Activated CD8-positive, alpha-beta T cell treated with anti-CD3 and anti-CD28 coated beads, Interleukin-2, amount 10 ng/mL, durations not matched to agents 7 days and 5 days (primary cell): ENCODE results near the gene ADCY7. TPM values are rescaled to one million over a fixed set of nuclear protein-coding genes. Genes with fewer than 3 reads are reported as not detected.

ENCODE experiments used
- ATAC-seq: fragments of 150-1000 bp; cut with Tn5 transposase; one replicate; pipeline ENCODE4 v1.10.0; 2021; ENCODE audit warnings: moderate library complexity
- CTCF ChIA-PET: fragments of 350-600 bp; sonication (Branson Sonifier 250); formaldehyde crosslinking; loops from one replicate; lab custom pipeline; 2021; ENCODE audit warnings: antibody characterized with exemption; lab: Charles Lee
- POLR2A ChIA-PET: fragments of 350-600 bp; sonication (Branson Sonifier 250); formaldehyde crosslinking; loops from one replicate; lab custom pipeline; 2021; ENCODE audit warnings: antibody characterized with exemption; lab: Charles Lee
- DNase-seq: peaks from one replicate; pipeline ENCODE4 v3.0.0-alpha.2; 2020
- H3K27ac Mint-ChIP-seq: one replicate; pipeline ENCODE4 v1.8.0; 2021; ENCODE audit warnings: mild to moderate bottlenecking, mixed read lengths
- H3K27me3 Mint-ChIP-seq: one replicate; pipeline ENCODE4 v1.8.0; 2021; ENCODE audit warnings: low read depth, mixed read lengths
- H3K36me3 Mint-ChIP-seq: one replicate; pipeline ENCODE4 v1.8.0; 2021; ENCODE audit warnings: low read depth, mixed read lengths
- H3K4me1 Mint-ChIP-seq: one replicate; pipeline ENCODE4 v1.8.0; 2021; ENCODE audit warnings: low read depth, mixed read lengths
- H3K4me3 Mint-ChIP-seq: one replicate; pipeline ENCODE4 v1.8.0; 2021; ENCODE audit warnings: mild to moderate bottlenecking, mixed read lengths
- H3K9me3 Mint-ChIP-seq: one replicate; pipeline ENCODE4 v1.8.0; 2022; ENCODE audit warnings: mixed read lengths; ENCODE audit not compliant: insufficient read depth
- total RNA-seq, 2 experiments: library from RNA; stranded (reverse); gene quantifications; one replicate each; pipeline ENCODE4 v1.2.3, GENCODE V29; 2021

The ADCY7 gene
- 100 to 1,000 TPM; 214 to 225 TPM for total RNA-seq

GRCh38 chr16:50266337-50267091, at the start of gene ADCY7:
TSS of gene ADCY7 (plus strand) at chr16:50266551. CDS start at chr16:50288180, 21,629 bp downstream.
- Mint-ChIP-seq H3K27me3 (no peaks in the 10 kb centered on the region), H3K27ac (peak within 1 kb of the TSS; percentile 98), H3K4me1 (peaks cover 83% of the 10 kb centered on the region), H3K4me3 (peak within 1 kb of the TSS; percentile 98), H3K36me3 (peaks cover 45% of the 10 kb centered on the region), H3K9me3 (no peaks in the 10 kb centered on the region)
- POLR2A ChIA-PET, result interaction anchor here (0.5 to 3.7 kb wide), 7 partner anchors 8 to 328 kb away, joined by 3 to 18 read pairs (median 4); no protein-coding TSS in a partner anchor
- CTCF ChIA-PET, result interaction anchor here (0.6 to 3.4 kb wide), 14 partner anchors 8 to 480 kb away, joined by 3 to 19 read pairs (median 6); partner anchors contain the start of gene CNEP1R1
- ATAC-seq, result peak; percentile 91
- peak; percentile 90 for DNase-seq

GRCh38 chr16:50219402-50219975, 46.9 kb upstream of the ADCY7 start:
- CTCF ChIA-PET, result interaction anchor here (1.7 kb wide), 1 partner anchor 8 kb away, joined by 9 read pairs; no protein-coding TSS in a partner anchor
- H3K4me3 Mint-ChIP-seq, result no peak overlapping the region

GRCh38 chr16:50224286-50224685, 42.1 kb upstream of the ADCY7 start:
- CTCF ChIA-PET, result interaction anchor here (1.2 to 1.6 kb wide), 3 partner anchors 11 to 37 kb away, joined by 3 to 5 read pairs (median 5); no protein-coding TSS in a partner anchor
- Mint-ChIP-seq H3K9me3 (no peaks in the 10 kb centered on the region), H3K4me3 (no peak overlapping the region), H3K27ac (no peak overlapping the region), H3K27me3 (no peaks in the 10 kb centered on the region), H3K4me1 (peaks cover 13% of the 10 kb centered on the region), H3K36me3 (peaks cover 36% of the 10 kb centered on the region)
- POLR2A ChIA-PET, result no interaction called here
- DNase-seq, result no peak
- no peak for ATAC-seq

More at GRCh38 chr16:50219402-50219975, 46.9 kb upstream of the ADCY7 start:
- POLR2A ChIA-PET, result no interaction called here
- no peak for ATAC-seq
- Mint-ChIP-seq H3K9me3 (no peaks in the 10 kb centered on the region), H3K4me1 (peaks cover 27% of the 10 kb centered on the region), H3K27ac (no peak overlapping the region), H3K27me3 (no peaks in the 10 kb centered on the region), H3K36me3 (peaks cover 28% of the 10 kb centered on the region)
- DNase-seq, result no peak

GRCh38 chr16:50227120-50227519, 39.2 kb upstream of the ADCY7 start:
- H3K27ac Mint-ChIP-seq, result peak overlapping the region; percentile 67
- no peaks in the 10 kb centered on the region for H3K9me3 Mint-ChIP-seq
- ATAC-seq (no peak), DNase-seq (no peak)
- POLR2A ChIA-PET, result no interaction called here
- no peaks in the 10 kb centered on the region for H3K27me3 Mint-ChIP-seq
- H3K36me3 Mint-ChIP-seq, result peaks cover 36% of the 10 kb centered on the region
- CTCF ChIA-PET, result interaction anchor here (1.0 to 1.3 kb wide), 4 partner anchors 12 to 579 kb away, joined by 3 to 5 read pairs (median 4); no protein-coding TSS in a partner anchor
- peaks cover 13% of the 10 kb centered on the region for H3K4me1 Mint-ChIP-seq
- no peak overlapping the region for H3K4me3 Mint-ChIP-seq

- DNase-seq, result no peak
- POLR2A ChIA-PET, result no interaction called here
- H3K36me3 Mint-ChIP-seq, result peaks cover 36% of the 10 kb centered on the region
- H3K27me3 Mint-ChIP-seq, result no peaks in the 10 kb centered on the region
- no peak overlapping the region for H3K27ac Mint-ChIP-seq
- H3K9me3 Mint-ChIP-seq, result no peaks in the 10 kb centered on the region
- peaks cover 13% of the 10 kb centered on the region for H3K4me1 Mint-ChIP-seq
- CTCF ChIA-PET, result interaction anchor here (1.0 to 1.3 kb wide), 4 partner anchors 12 to 579 kb away, joined by 3 to 5 read pairs (median 4); no protein-coding TSS in a partner anchor
- ATAC-seq, result no peak
- no peak overlapping the region for H3K4me3 Mint-ChIP-seq
Observed at GRCh38 chr16:50227665-50228064, 38.7 kb upstream of the ADCY7 start.

DNA sequence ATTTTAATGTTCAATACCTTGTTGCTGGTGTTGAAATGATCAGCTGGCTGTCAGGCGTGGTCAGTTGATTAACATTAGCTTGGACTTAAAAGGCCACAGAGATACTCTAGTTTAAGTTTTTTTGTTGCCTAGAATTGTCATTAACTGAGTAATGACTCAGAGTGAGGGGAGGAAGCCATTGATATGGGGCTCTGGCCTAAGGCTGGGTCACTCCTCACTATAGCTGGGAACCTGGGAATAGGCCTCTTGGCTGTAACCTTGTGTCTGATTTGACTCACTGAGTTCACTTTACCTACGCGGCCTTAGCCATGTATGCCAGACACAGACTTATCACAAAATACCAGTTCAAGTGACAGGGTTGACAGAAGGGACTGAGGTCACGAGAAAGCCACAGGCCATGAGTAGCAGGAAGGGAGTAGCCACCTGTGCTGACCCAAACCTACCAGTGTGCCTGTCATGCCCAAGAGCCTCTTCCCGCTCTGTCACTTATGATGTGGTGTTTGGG, 37.9 kb upstream of the ADCY7 start:
- Mint-ChIP-seq H3K27ac (no peak overlapping the region), H3K36me3 (peaks cover 36% of the 10 kb centered on the region), H3K4me1 (peaks cover 13% of the 10 kb centered on the region), H3K27me3 (no peaks in the 10 kb centered on the region), H3K4me3 (no peak overlapping the region), H3K9me3 (no peaks in the 10 kb centered on the region)
- CTCF ChIA-PET, result interaction anchor here (1.0 to 1.3 kb wide), 2 partner anchors 17 to 18 kb away, joined by 3 to 4 read pairs; no protein-coding TSS in a partner anchor
- POLR2A ChIA-PET, result no interaction called here
- DNase-seq (no peak), ATAC-seq (no peak)

- no peak overlapping the region for H3K27ac Mint-ChIP-seq
- ChIA-PET POLR2A (no interaction called here), CTCF (interaction anchor here (2.4 kb wide), 1 partner anchor 19 kb away, joined by 6 read pairs; no protein-coding TSS in a partner anchor)
Observed at GRCh38 chr16:50229149-50229726, 37.1 kb upstream of the ADCY7 start.

GRCh38 chr16:50234771-50235556, 31.4 kb upstream of the ADCY7 start:
- ATAC-seq (no peak), DNase-seq (no peak)
- H3K27me3 Mint-ChIP-seq, result peaks cover 2% of the 10 kb centered on the region
- H3K27ac Mint-ChIP-seq, result no peak overlapping the region
- H3K4me1 Mint-ChIP-seq, result peaks cover 2% of the 10 kb centered on the region
- POLR2A ChIA-PET, result no interaction called here
- CTCF ChIA-PET, result interaction anchor here (2.2 kb wide), 1 partner anchor 24 kb away, joined by 8 read pairs; no protein-coding TSS in a partner anchor
- H3K9me3 Mint-ChIP-seq, result no peaks in the 10 kb centered on the region
- peaks cover 2% of the 10 kb centered on the region for H3K36me3 Mint-ChIP-seq
- no peak overlapping the region for H3K4me3 Mint-ChIP-seq

More at GRCh38 chr16:50229149-50229726, 37.1 kb upstream of the ADCY7 start:
- H3K4me3 Mint-ChIP-seq, result no peak overlapping the region
- H3K36me3 Mint-ChIP-seq, result peaks cover 35% of the 10 kb centered on the region
- no peak for ATAC-seq
- no peaks in the 10 kb centered on the region for H3K27me3 Mint-ChIP-seq
- DNase-seq, result no peak
- no peaks in the 10 kb centered on the region for H3K9me3 Mint-ChIP-seq
- peaks cover 13% of the 10 kb centered on the region for H3K4me1 Mint-ChIP-seq

DNA sequence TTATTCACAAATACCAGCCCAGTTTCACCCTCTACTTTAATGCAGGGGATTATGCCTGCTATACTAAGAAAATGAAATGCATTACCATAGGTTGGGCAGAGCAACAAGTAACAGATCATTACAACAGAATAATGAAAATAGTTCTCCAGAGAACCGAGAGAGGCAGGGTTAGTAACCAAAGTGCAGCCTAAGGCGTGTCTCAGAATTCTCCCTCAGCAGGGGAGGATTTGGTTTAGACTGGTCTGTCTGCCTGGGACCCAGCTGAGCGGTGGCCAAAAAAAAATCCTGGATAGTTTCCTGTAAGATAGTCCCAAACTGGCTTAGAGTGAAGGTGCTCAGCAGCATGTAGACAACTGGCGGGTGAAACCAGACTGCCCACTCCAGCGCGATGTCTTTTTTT, 30.8 kb upstream of the ADCY7 start:
- Mint-ChIP-seq H3K27ac (no peak overlapping the region), H3K4me3 (no peak overlapping the region), H3K27me3 (peaks cover 7% of the 10 kb centered on the region), H3K4me1 (peaks cover 2% of the 10 kb centered on the region), H3K9me3 (no peaks in the 10 kb centered on the region), H3K36me3 (peaks cover 2% of the 10 kb centered on the region)
- ATAC-seq (no peak), DNase-seq (no peak)
- ChIA-PET CTCF (interaction anchor here (2.2 kb wide), 1 partner anchor 25 kb away, joined by 8 read pairs; no protein-coding TSS in a partner anchor), POLR2A (no interaction called here)

- Mint-ChIP-seq H3K4me3 (no peak overlapping the region), H3K27me3 (peaks cover 19% of the 10 kb centered on the region), H3K27ac (no peak overlapping the region), H3K4me1 (peaks cover 5% of the 10 kb centered on the region), H3K9me3 (no peaks in the 10 kb centered on the region), H3K36me3 (peaks cover 2% of the 10 kb centered on the region)
- ChIA-PET CTCF (interaction anchor here (1.2 kb wide), 1 partner anchor 25 kb away, joined by 4 read pairs; no protein-coding TSS in a partner anchor), POLR2A (interaction anchor here (0.6 kb wide), 1 partner anchor 442 kb away, joined by 5 read pairs; no protein-coding TSS in a partner anchor)
- ATAC-seq (no peak), DNase-seq (no peak)
Observed at GRCh38 chr16:50238314-50238713, 28.0 kb upstream of the ADCY7 start.
